ENCODE data around the gene SRSF3.
"Not testable (repeated sequence)": the region's sequence is repeated elsewhere in the genome, so short reads cannot be mapped to it uniquely, and the experiment has no call there.

SRSF3 gene

GRCh38 chr6:36643977-36644376 lies 49.8 kb downstream of the SRSF3 start:
- no peak for DNase-seq (ENCODE audit: low read depth in 2 of 2)

DNA sequence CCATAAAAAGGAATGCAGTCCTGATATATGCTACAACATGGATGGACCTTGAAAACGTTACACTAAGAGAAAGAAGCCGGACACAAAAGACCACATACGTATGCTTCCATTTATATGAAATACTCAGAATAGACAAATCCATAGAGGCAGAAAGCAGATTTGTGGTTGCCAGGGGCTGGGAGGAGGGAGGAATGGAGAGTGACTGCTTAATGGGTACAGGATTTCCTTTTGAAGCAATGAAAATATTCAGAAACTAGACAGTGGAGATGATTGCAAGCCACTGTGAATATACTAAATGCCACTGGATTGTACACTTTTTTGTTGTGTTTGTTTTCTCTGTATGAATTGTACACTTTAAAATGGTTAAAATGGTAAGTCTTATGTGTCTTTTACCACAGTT lies 54.9 kb downstream of the SRSF3 start:
- no peak for DNase-seq (ENCODE audit: low read depth in 2 of 2)

DNA sequence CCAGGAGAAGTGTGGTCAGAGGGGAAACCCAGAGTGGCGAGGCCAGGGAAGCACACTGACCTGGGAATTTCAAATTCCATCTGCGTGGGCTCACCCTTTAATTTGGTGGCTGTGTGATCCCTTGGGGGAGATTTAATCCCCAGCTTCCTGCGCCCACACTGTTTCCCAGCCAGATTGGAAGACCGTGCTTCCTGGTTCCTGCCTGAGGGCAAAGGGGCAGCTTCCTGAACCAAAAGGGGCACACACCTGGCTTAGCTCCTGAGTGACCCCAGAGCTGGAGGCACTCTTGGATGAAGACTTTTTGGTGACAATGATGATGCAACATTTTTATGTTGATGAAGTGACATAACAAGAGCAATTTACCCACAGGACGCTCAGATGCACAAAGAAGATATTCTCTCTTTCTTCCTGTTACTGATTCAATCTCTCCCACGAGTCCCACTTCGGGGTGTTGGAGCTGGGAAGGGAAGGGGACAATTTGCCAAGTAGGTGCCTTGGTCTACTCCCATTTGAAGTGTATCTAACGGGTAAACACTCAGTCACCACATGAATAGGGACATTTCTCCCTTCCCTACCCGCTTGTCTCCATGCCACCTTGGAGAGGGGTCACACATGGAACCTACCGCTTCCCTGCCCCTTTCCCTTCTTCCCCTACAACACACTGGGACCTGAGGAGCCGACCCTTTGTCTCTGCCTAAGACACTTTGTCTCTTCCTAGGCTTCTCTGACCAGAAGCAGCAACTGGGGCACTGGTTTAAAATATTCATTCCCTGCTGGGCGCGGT lies 55.7 kb downstream of the SRSF3 start:
- no peak for DNase-seq (ENCODE audit: low read depth in 2 of 2)

GRCh38 chr6:36650848-36651478 lies 56.8 kb downstream of the SRSF3 start:
- no peak for DNase-seq (ENCODE audit: low read depth in 2 of 2)

DNA sequence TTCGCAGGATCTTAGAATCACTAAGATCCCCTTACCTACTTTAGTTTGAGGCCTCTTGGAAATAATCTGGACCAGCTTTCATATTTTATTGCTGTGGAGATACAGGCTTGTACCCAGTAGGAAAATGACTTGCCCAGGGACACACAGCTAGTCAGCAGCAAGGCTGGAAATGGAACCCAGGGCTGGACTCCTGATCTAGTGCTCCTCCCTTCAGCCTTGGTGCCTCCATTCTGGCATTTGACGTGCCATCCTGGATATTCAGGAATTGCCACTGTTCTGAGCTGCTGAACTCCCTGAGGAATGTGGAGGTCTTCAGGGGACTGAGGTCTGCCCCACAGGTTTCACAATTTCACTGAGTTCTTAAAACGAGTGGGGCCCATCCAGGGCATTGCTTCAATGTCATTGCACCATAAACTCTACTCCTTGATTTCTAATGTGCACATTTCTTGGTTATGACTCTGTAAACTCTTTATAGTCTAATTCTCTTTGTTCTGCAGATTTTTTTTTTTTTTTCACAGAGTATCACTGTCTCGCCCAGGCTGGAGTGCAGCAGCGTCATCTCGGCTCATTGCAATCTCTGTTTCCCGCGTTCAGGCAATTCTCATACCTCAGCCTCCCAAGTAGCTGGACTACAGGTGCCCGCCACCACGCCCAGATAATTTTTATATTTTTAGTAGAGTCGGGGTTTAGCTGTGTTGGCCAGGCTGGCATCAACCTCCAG lies 57.7 kb downstream of the SRSF3 start:
- no peak for DNase-seq (ENCODE audit: low read depth in 2 of 2)

- DNase-seq (ENCODE audit: low read depth in 2 of 2) = not testable (repeated sequence)
These were observed 60.3 kb downstream of the SRSF3 start for GRCh38 chr6:36654469-36654868.

Measured in stimulated activated CD8-positive, alpha-beta memory T cell treated with anti-CD3 and anti-CD28 coated beads, Interleukin-7, amount 100 ng/mL, for 4 hours (primary cell).